Glutamatergic neuron (in vitro differentiated cells): ENCODE measurements around the gene NAPG. TPM values are rescaled to one million over a fixed set of nuclear protein-coding genes. Genes with fewer than 3 reads are reported as not detected.
"Not testable (repeated sequence)": the region's sequence is repeated elsewhere in the genome, so short reads cannot be mapped to it uniquely, and the experiment has no call there.

Experiments
- DNase-seq: peaks from one replicate; pipeline ENCODE4 v3.0.0; 2022
- H3K27ac Mint-ChIP-seq: one replicate; pipeline ENCODE4 v1.8.0; 2020; ENCODE audit warnings: mild to moderate bottlenecking, mixed read lengths, inconsistent platforms; ENCODE audit not compliant: unreplicated experiment
- H3K27me3 Mint-ChIP-seq: one replicate; pipeline ENCODE4 v1.8.0; 2020; ENCODE audit warnings: mild to moderate bottlenecking, moderate library complexity, mixed read lengths, inconsistent platforms; ENCODE audit not compliant: unreplicated experiment
- H3K36me3 Mint-ChIP-seq: one replicate; pipeline ENCODE4 v1.8.0; 2020; ENCODE audit warnings: mild to moderate bottlenecking, mixed read lengths, inconsistent platforms; ENCODE audit not compliant: unreplicated experiment
- H3K4me1 Mint-ChIP-seq: one replicate; pipeline ENCODE4 v1.8.0; 2020; ENCODE audit warnings: mild to moderate bottlenecking, low read depth, mixed read lengths, inconsistent platforms; ENCODE audit not compliant: unreplicated experiment
- H3K4me3 Mint-ChIP-seq: one replicate; pipeline ENCODE4 v1.8.0; 2020; ENCODE audit warnings: mild to moderate bottlenecking, mixed read lengths, inconsistent platforms; ENCODE audit not compliant: unreplicated experiment
- H3K9me3 Mint-ChIP-seq: one replicate; pipeline ENCODE4 v1.8.0; 2020; ENCODE audit warnings: mild to moderate bottlenecking, moderate library complexity, mixed read lengths, inconsistent platforms; ENCODE audit not compliant: unreplicated experiment
- CTCF ChIP-seq: fragments of 200-600 bp; sonication (generic); IDR thresholded peaks from one replicate; pipeline ENCODE4 v1.5.0; 2021; ENCODE audit not compliant: partially characterized antibody, unreplicated experiment
- total RNA-seq: library from RNA; stranded (reverse); fragmentation: NEBNext Ultra II Directional; extraction: Animal tissue kit (Norgen Biotek cat#: 25700); gene quantifications from one replicate; pipeline ENCODE4 v1.2.1, GENCODE V29; 2021; ENCODE audit not compliant: unreplicated experiment

Gene NAPG
- total RNA-seq, 1 donor from 2014 or later: 69.7 TPM

- no peak for DNase-seq
- H3K4me3 Mint-ChIP-seq: no peak overlapping the region
- H3K27ac Mint-ChIP-seq: no peak overlapping the region
- no peaks in the 10 kb centered on the region for H3K27me3 Mint-ChIP-seq
- H3K36me3 Mint-ChIP-seq: no peaks in the 10 kb centered on the region
- H3K4me1 Mint-ChIP-seq: no peaks in the 10 kb centered on the region
- TF ChIP-seq CTCF: no peak
- no peaks in the 10 kb centered on the region for H3K9me3 Mint-ChIP-seq
Observed at GRCh38 chr18:10499230-10499629, 26.6 kb upstream of the NAPG start.

- no peak for TF ChIP-seq CTCF
- no peak overlapping the region for H3K27ac Mint-ChIP-seq
- H3K9me3 Mint-ChIP-seq: peaks cover 2% of the 10 kb centered on the region
- H3K4me3 Mint-ChIP-seq: no peak overlapping the region
- peaks cover 5% of the 10 kb centered on the region for H3K36me3 Mint-ChIP-seq
- DNase-seq: no peak
- H3K4me1 Mint-ChIP-seq: no peaks in the 10 kb centered on the region
- H3K27me3 Mint-ChIP-seq: no peaks in the 10 kb centered on the region
Observed at GRCh38 chr18:10500038-10500437, 25.8 kb upstream of the NAPG start.

GRCh38 chr18:10504723-10505122 lies 21.1 kb upstream of the NAPG start:
- Mint-ChIP-seq H3K4me1 (no peaks in the 10 kb centered on the region), H3K9me3 (peaks cover 6% of the 10 kb centered on the region), H3K36me3 (peaks cover 20% of the 10 kb centered on the region), H3K4me3 (no peak overlapping the region), H3K27me3 (peaks cover 2% of the 10 kb centered on the region), H3K27ac (no peak overlapping the region)
- no peak for DNase-seq
- TF ChIP-seq CTCF: no peak

DNA sequence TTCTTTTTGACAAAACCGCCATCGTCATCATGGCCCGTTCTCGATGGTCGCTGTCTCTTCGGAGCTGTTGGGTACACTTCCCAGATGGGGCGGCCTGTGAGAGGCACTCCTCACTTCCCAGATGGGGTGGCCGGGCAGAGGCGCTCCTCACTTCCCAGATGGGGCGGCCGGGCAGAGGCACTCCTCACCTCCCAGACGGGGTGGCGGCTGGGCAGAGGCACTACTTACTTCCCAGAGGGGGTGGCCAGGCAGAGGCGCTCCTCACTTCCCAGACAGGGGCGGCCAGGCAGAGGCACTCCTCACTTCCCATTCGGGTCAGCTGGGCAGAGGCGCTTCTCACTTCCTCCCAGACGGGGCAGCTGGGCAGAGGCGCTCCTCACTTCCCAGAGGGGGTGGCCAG lies 19.9 kb upstream of the NAPG start:
- not testable (repeated sequence) for H3K27ac Mint-ChIP-seq, H3K9me3 Mint-ChIP-seq, DNase-seq, H3K4me1 Mint-ChIP-seq, H3K27me3 Mint-ChIP-seq, H3K4me3 Mint-ChIP-seq
- H3K36me3 Mint-ChIP-seq: peaks cover 24% of the 10 kb centered on the region

GRCh38 chr18:10508591-10508990 lies 17.2 kb upstream of the NAPG start:
- peaks cover 26% of the 10 kb centered on the region for H3K36me3 Mint-ChIP-seq
- peaks cover 9% of the 10 kb centered on the region for H3K9me3 Mint-ChIP-seq
- H3K27me3 Mint-ChIP-seq: peaks cover 2% of the 10 kb centered on the region
- no peak overlapping the region for H3K4me3 Mint-ChIP-seq
- peaks cover 1% of the 10 kb centered on the region for H3K4me1 Mint-ChIP-seq
- no peak for DNase-seq
- H3K27ac Mint-ChIP-seq: no peak overlapping the region
- TF ChIP-seq CTCF: no peak

- H3K4me3 Mint-ChIP-seq: no peak overlapping the region
- peaks cover 24% of the 10 kb centered on the region for H3K36me3 Mint-ChIP-seq
- no peak for TF ChIP-seq CTCF
- peaks cover 7% of the 10 kb centered on the region for H3K9me3 Mint-ChIP-seq
- H3K27ac Mint-ChIP-seq: no peak overlapping the region
- DNase-seq: no peak
- peaks cover 2% of the 10 kb centered on the region for H3K27me3 Mint-ChIP-seq
- H3K4me1 Mint-ChIP-seq: peaks cover 4% of the 10 kb centered on the region
Observed at GRCh38 chr18:10511236-10511635, 14.6 kb upstream of the NAPG start.
